OCI-LY7 (cell line): ENCODE data around the gene ERVMER34-1. TPM values are rescaled to one million over a fixed set of nuclear protein-coding genes. Genes with fewer than 3 reads are reported as not detected.

Experiments
- BruUV-seq: library from RNA; stranded (reverse); fragments of 400-500 nt; replicated peaks from 2 replicates; lab custom pipeline; 2021; lab: Mats Ljungman, UMichigan
- CTCF ChIA-PET: fragments of 300-600 bp; sonication (Branson Sonifier 250); formaldehyde crosslinking; loops from one replicate; lab custom pipeline; 2022; ENCODE audit warnings: antibody characterized with exemption; ENCODE audit not compliant: unreplicated experiment; lab: Charles Lee
- POLR2A ChIA-PET: fragments of 300-600 bp; sonication (Branson Sonifier 250); formaldehyde crosslinking; loops from one replicate; lab custom pipeline; 2022; ENCODE audit warnings: antibody characterized with exemption; lab: Charles Lee
- DNase-seq: peaks from one replicate; pipeline ENCODE4 v3.0.0-alpha.2; 2015; ENCODE audit warnings: low spot score
- H2AFZ ChIP-seq: fragments of 200-600 bp; sonication (generic), shearing (Covaris generic); 2 replicates; pipeline ENCODE4 v1.6.1; 2014; ENCODE audit warnings: mild to moderate bottlenecking, antibody characterized with exemption, low read length, moderate library complexity
- H3K27ac ChIP-seq: fragments of 200-600 bp; sonication (generic); 2 replicates; pipeline ENCODE4 v1.5.1; 2014; ENCODE audit warnings: mixed run types, low read depth, mild to moderate bottlenecking, moderate library complexity, low read length, inconsistent platforms; ENCODE audit not compliant: poor library complexity, severe bottlenecking
- H3K36me3 ChIP-seq: fragments of 200-600 bp; sonication (generic); 2 replicates; pipeline ENCODE4 v1.6.1; 2014; ENCODE audit warnings: mild to moderate bottlenecking, antibody characterized with exemption, low read length, moderate library complexity, mixed read lengths; ENCODE audit not compliant: insufficient read depth
- H3K4me1 ChIP-seq: fragments of 200-600 bp; sonication (generic); 2 replicates; pipeline ENCODE4 v1.5.1; 2014; ENCODE audit warnings: mild to moderate bottlenecking, low read length; ENCODE audit not compliant: insufficient read depth, poor library complexity, severe bottlenecking
- H3K4me2 ChIP-seq: fragments of 200-600 bp; sonication (generic); 2 replicates; pipeline ENCODE4 v1.6.1; 2014; ENCODE audit warnings: mild to moderate bottlenecking, low read length
- H3K4me3 ChIP-seq: fragments of 200-600 bp; sonication (generic); 2 replicates; pipeline ENCODE4 v1.5.1; 2014; ENCODE audit warnings: mild to moderate bottlenecking, low read depth, low read length; ENCODE audit not compliant: poor library complexity, severe bottlenecking
- H3K79me2 ChIP-seq: fragments of 200-600 bp; sonication (generic); 2 replicates; pipeline ENCODE4 v1.6.1; 2016; ENCODE audit warnings: low read depth, mild to moderate bottlenecking, low read length, moderate library complexity, mixed read lengths; ENCODE audit not compliant: insufficient read depth
- H3K9me2 ChIP-seq: fragments of 200-600 bp; sonication (generic); 2 replicates; pipeline ENCODE4 v1.6.1; 2016; ENCODE audit warnings: mild to moderate bottlenecking, low read length, mixed read lengths; ENCODE audit not compliant: insufficient read depth
- H3K9me3 ChIP-seq: fragments of 200-600 bp; sonication (generic); 2 replicates; pipeline ENCODE4 v1.6.1; 2014; ENCODE audit warnings: mild to moderate bottlenecking, mixed run types, low read length, mixed read lengths
- H4K20me1 ChIP-seq: fragments of 200-600 bp; sonication (generic); 2 replicates; pipeline ENCODE4 v1.6.1; 2014; ENCODE audit warnings: mild to moderate bottlenecking, antibody characterized with exemption, low read length, moderate library complexity, mixed read lengths; ENCODE audit not compliant: insufficient read depth
- CTCF ChIP-seq: fragments of 200-600 bp; sonication (generic); conservative IDR thresholded peaks from 2 replicates; pipeline ENCODE4 v1.5.1; 2014; ENCODE audit warnings: mild to moderate bottlenecking, antibody characterized with exemption, low read length, moderate library complexity, mixed read lengths
- EZH2phosphoT487 ChIP-seq: fragments of 200-600 bp; sonication (generic); IDR thresholded peaks from 2 replicates; pipeline ENCODE4 v1.6.1; 2018; ENCODE audit warnings: low read depth, borderline replicate concordance, mild to moderate bottlenecking, mixed run types, antibody characterized with exemption, low read length, moderate library complexity, mixed read lengths
- intact Hi-C: fragments of 100-400 bp; cut with micrococcal nuclease; formaldehyde crosslinking; loops from one replicate; pipeline ENCODE4 v1.10.0; 2022; ENCODE audit not compliant: unreplicated experiment
- microRNA-seq: library from miRNA; unstranded; fragments of <30 nt; microRNA quantifications from one replicate; pipeline ENCODE4 v1.2.0, GENCODE V29; 2022; ENCODE audit warnings: borderline replicate concordance
- small RNA-seq: library from RNA; depleted of rRNA; stranded (forward); fragments of <200 nt; gene quantifications from one replicate; pipeline ENCODE3, GENCODE V24; 2014
- total RNA-seq, 2 experiments: library from RNA; depleted of rRNA in 1 of 2; stranded (reverse); fragments of >200 nt in 1 of 2; shearing (Covaris generic) in 1 of 2; gene quantifications; 2 replicates each; pipeline ENCODE4 v1.2.3, GENCODE V29; 2014 to 2022

Gene ERVMER34-1
- total RNA-seq, 2 experiments from 2014 or later = not detected

- no TSS peak for BruUV-seq
- H3K36me3 ChIP-seq = no peaks in the 10 kb centered on the region
- no peak overlapping the region for H2AFZ ChIP-seq
- no peak for DNase-seq
- no peak overlapping the region for H3K4me2 ChIP-seq
- peaks cover under 1% of the 10 kb centered on the region for H3K4me1 ChIP-seq
- intact Hi-C loops = no loop called here
- TF ChIP-seq EZH2phosphoT487 (no peak), CTCF (no peak)
- no peaks in the 10 kb centered on the region for H3K9me2 ChIP-seq
- H3K27ac ChIP-seq = no peak overlapping the region
- CTCF ChIA-PET = no interaction called here
- peaks cover 5% of the 10 kb centered on the region; the same call in 1 of the 2 replicates for H3K9me3 ChIP-seq
- H3K4me3 ChIP-seq = no peak overlapping the region
- no peaks in the 10 kb centered on the region for H4K20me1 ChIP-seq
- H3K79me2 ChIP-seq = no peaks in the 10 kb centered on the region
- POLR2A ChIA-PET = interaction anchor here (0.7 to 1.5 kb wide), 4 partner anchors 10 to 272 kb away, joined by 3 read pairs; no protein-coding TSS in a partner anchor
These were observed 56.3 kb downstream of the ERVMER34-1 start for GRCh38 chr4:52694936-52695335.

DNA sequence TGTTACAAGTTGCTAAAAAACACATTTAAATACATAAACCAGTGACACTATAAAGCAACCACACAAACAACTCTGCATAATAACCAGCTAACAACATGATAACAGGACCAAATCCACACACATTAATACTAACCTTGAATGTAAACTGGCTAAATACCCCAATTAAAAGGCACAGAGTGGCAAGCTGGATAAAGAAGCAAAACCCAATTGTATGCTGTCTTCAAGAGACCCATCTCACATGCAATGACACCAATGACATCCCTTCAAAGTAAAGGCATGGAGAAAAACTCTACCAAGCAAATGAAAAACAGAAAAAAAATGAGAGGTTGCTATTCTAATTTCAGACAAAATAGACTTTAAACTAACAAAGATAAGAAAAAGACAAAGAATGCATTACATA is 57.7 kb downstream of the ERVMER34-1 start:
- BruUV-seq = no TSS peak
- H3K4me1 ChIP-seq = no peaks in the 10 kb centered on the region
- H3K79me2 ChIP-seq = no peaks in the 10 kb centered on the region
- POLR2A ChIA-PET = interaction anchor here (0.7 kb wide), 1 partner anchor 10 kb away, joined by 3 read pairs; no protein-coding TSS in a partner anchor
- no peaks in the 10 kb centered on the region for H3K36me3 ChIP-seq
- intact Hi-C loops = no loop called here
- H3K9me2 ChIP-seq = no peaks in the 10 kb centered on the region
- H3K27ac ChIP-seq = no peak overlapping the region
- CTCF ChIA-PET = no interaction called here
- no peaks in the 10 kb centered on the region for H4K20me1 ChIP-seq
- no peak overlapping the region for H3K4me2 ChIP-seq
- DNase-seq = no peak
- H2AFZ ChIP-seq = no peak overlapping the region
- TF ChIP-seq EZH2phosphoT487 = no peak
- no peak for TF ChIP-seq CTCF
- H3K9me3 ChIP-seq = peaks cover 5% of the 10 kb centered on the region; the same call in 1 of the 2 replicates
- no peak overlapping the region for H3K4me3 ChIP-seq

Small RNA genes lying within 50 kb of the gene (microRNA-seq; reads per million reads assigned to microRNA genes)
- gene MIR4449 = 181 reads per million, percentile 66 among the genes with 10 or more reads in this experiment

Small RNA genes lying within 50 kb of the gene (small RNA-seq; reads per million reads assigned to genes)
- gene MIR4449 (3.4 reads per million, percentile 87 among the genes with 10 or more reads in this experiment), gene RF00019 (not detected), gene RF00568 (not detected), gene SNORA26 (38.7 reads per million, percentile 98 among the genes with 10 or more reads in this experiment)

Other genes with a start within 250 kb of the ERVMER34-1 start
- gene USP46, start 92.1 kb downstream of the ERVMER34-1 start, total RNA-seq (2014; rRNA removed; shearing (Covaris generic)) = 5.4 and 5.8 TPM in 2 replicates
- gene USP46, start 92.1 kb downstream of the ERVMER34-1 start, total RNA-seq (2022) = 15.5 and 15.8 TPM in 2 replicates
- 0.10 TPM in 1 of 2 replicates, not detected in the other for gene RASL11B, start 110.9 kb upstream of the ERVMER34-1 start, total RNA-seq (2014; rRNA removed; shearing (Covaris generic))
- gene RASL11B, start 110.9 kb upstream of the ERVMER34-1 start, total RNA-seq (2022) = not detected in 2 replicates